MCF 10A (cell line): Measurements from ENCODE around the gene SSBP3. TPM values are rescaled to one million over a fixed set of nuclear protein-coding genes. Genes with fewer than 3 reads are reported as not detected.

Experiments
- BruUV-seq: library from RNA; stranded (reverse); fragments of 400-500 nt; replicated peaks from 2 replicates; lab custom pipeline; 2021; lab: Mats Ljungman, UMichigan
- CTCF ChIA-PET: fragments of 300-600 bp; sonication (Branson Sonifier 250); formaldehyde crosslinking; extraction: SDS; loops from one replicate; lab custom pipeline; 2021; ENCODE audit warnings: antibody characterized with exemption, inconsistent platforms; lab: Yijun Ruan, JAX
- POLR2A ChIA-PET: fragments of 300-600, 350-650 bp; sonication (Branson Sonifier 250); formaldehyde crosslinking; extraction: SDS; loops from one replicate; lab custom pipeline; 2020; ENCODE audit warnings: antibody characterized with exemption, inconsistent platforms; lab: Yijun Ruan, JAX
- DNase-seq: peaks from one replicate; pipeline ENCODE4 v3.0.0-alpha.2; 2018; ENCODE audit not compliant: unreplicated experiment
- H3K27ac Mint-ChIP-seq: one replicate; pipeline ENCODE4 v1.8.0; 2022; ENCODE audit warnings: mild to moderate bottlenecking, low read depth, mixed read lengths; ENCODE audit not compliant: unreplicated experiment
- H3K27me3 Mint-ChIP-seq: one replicate; pipeline ENCODE4 v1.8.0; 2022; ENCODE audit warnings: mixed read lengths; ENCODE audit not compliant: insufficient read depth, unreplicated experiment
- H3K36me3 Mint-ChIP-seq: one replicate; pipeline ENCODE4 v1.8.0; 2022; ENCODE audit warnings: mild to moderate bottlenecking, moderate library complexity, mixed read lengths; ENCODE audit not compliant: insufficient read depth, unreplicated experiment
- H3K4me1 Mint-ChIP-seq: one replicate; pipeline ENCODE4 v1.8.0; 2022; ENCODE audit warnings: mixed read lengths; ENCODE audit not compliant: insufficient read depth, unreplicated experiment
- H3K4me3 Mint-ChIP-seq: one replicate; pipeline ENCODE4 v1.8.0; 2022; ENCODE audit warnings: mild to moderate bottlenecking, moderate library complexity, mixed read lengths; ENCODE audit not compliant: unreplicated experiment
- H3K9me3 Mint-ChIP-seq: one replicate; pipeline ENCODE4 v1.8.0; 2022; ENCODE audit warnings: mixed read lengths; ENCODE audit not compliant: unreplicated experiment
- intact Hi-C: fragments of 100-400 bp; cut with micrococcal nuclease; formaldehyde crosslinking; loops from 2 replicates; pipeline ENCODE4 v1.14.1; 2022
- total RNA-seq: library from RNA; stranded (reverse); gene quantifications from 2 replicates; pipeline ENCODE4 v1.2.3, GENCODE V29; 2022
- TF ChIP-seq, protein P1 (sequence below): fragments of 200-600 bp; IDR thresholded peaks from one replicate; pipeline ENCODE4 v1.8.0; 2022; ENCODE audit warnings: antibody characterized with exemption, mild to moderate bottlenecking; ENCODE audit not compliant: unreplicated experiment

The SSBP3 gene
- total RNA-seq, 1 experiment from 2014 or later, result 8.6 TPM

DNA sequence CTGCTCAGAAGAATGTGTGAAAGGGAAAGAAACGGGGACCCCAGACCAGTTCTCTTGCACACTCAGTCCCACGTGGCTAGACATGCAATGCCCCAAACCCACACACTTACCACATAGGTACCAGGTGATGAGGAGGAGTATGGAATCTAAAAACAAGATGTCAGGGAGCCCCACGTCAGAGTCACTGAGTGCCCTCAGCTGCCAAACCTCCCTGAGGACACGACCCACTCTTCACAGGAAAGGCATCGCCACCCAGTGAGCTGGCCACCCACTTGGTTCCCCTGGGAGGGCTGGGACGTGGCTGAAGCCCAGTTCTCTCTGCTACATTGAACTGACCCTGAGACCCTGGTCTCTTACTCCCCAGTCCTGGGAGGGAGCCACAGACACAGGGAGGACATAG lies 164.8 kb downstream of the SSBP3 start:
- Mint-ChIP-seq H3K4me1 (no peaks in the 10 kb centered on the region), H3K9me3 (no peaks in the 10 kb centered on the region), H3K36me3 (peaks cover 15% of the 10 kb centered on the region), H3K4me3 (no peak overlapping the region), H3K27ac (no peak overlapping the region), H3K27me3 (no peaks in the 10 kb centered on the region)
- intact Hi-C loops, result no loop called here
- ChIA-PET POLR2A (no interaction called here), CTCF (interaction anchor here (0.5 kb wide), 1 partner anchor 117 kb away, joined by 3 read pairs; no protein-coding TSS in a partner anchor)
- no peak for DNase-seq
- TF ChIP-seq, protein P1, sequence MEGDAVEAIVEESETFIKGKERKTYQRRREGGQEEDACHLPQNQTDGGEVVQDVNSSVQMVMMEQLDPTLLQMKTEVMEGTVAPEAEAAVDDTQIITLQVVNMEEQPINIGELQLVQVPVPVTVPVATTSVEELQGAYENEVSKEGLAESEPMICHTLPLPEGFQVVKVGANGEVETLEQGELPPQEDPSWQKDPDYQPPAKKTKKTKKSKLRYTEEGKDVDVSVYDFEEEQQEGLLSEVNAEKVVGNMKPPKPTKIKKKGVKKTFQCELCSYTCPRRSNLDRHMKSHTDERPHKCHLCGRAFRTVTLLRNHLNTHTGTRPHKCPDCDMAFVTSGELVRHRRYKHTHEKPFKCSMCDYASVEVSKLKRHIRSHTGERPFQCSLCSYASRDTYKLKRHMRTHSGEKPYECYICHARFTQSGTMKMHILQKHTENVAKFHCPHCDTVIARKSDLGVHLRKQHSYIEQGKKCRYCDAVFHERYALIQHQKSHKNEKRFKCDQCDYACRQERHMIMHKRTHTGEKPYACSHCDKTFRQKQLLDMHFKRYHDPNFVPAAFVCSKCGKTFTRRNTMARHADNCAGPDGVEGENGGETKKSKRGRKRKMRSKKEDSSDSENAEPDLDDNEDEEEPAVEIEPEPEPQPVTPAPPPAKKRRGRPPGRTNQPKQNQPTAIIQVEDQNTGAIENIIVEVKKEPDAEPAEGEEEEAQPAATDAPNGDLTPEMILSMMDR, result no peak
- no TSS peak for BruUV-seq

DNA sequence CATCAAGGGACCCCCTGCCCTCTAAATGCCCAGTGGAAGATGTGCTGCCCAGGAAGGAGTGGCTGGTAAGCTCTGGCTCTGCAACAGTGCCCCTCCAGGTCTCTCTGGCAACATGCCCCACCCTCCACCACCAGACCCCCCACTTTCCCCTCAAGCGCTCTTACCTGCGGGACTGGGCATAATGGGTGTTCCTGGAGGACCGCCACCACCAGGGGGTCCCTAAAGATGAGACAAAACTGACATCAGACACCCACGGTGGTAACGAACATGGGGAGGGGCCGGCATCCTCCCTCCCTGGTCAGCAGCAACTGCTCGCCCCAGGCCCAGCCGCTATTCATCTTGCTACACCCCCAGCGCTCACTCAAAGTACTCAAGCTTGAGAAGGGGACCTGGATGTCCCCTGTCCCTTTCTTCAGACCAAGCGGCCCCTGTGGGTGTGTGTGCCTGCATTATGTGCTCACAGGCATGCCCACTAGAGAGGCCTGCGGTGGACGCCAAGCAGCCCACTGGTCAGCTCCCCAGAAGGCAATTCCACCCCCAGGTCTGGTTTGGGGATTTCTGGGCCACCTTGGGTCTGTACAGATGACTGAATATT lies 165.4 kb downstream of the SSBP3 start:
- ChIA-PET POLR2A (no interaction called here), CTCF (no interaction called here)
- Mint-ChIP-seq H3K4me1 (no peaks in the 10 kb centered on the region), H3K9me3 (no peaks in the 10 kb centered on the region), H3K27ac (no peak overlapping the region), H3K27me3 (no peaks in the 10 kb centered on the region), H3K36me3 (peaks cover 15% of the 10 kb centered on the region), H3K4me3 (no peak overlapping the region)
- no peak for DNase-seq
- BruUV-seq, result no TSS peak
- intact Hi-C loops, result no loop called here
- TF ChIP-seq, protein P1, result no peak

DNA sequence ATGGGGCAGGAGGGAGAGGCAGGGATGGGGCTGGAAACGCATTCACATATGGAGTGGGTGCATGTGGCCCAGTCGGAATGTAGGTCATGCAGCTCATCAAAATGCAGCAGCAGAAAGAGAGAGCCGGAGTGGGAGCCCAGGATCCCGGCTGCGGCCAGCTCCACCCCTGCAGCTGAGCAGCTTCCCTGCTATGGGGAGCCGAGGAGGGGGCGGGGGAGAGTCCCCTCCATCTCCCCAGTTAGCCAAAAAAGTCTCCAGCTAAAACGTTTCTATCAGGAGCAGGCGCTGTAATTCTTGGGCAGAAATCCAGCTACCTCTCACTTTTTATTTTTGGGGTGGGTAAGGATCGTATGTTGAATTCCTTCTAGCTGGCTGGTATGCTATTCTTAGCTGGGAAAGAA lies 166.6 kb downstream of the SSBP3 start:
- TF ChIP-seq, protein P1, result no peak
- H3K36me3 Mint-ChIP-seq, result peaks cover 11% of the 10 kb centered on the region
- no peaks in the 10 kb centered on the region for H3K9me3 Mint-ChIP-seq
- H3K27ac Mint-ChIP-seq, result no peak overlapping the region
- no peaks in the 10 kb centered on the region for H3K4me1 Mint-ChIP-seq
- no peak for DNase-seq
- BruUV-seq, result no TSS peak
- POLR2A ChIA-PET, result no interaction called here
- H3K4me3 Mint-ChIP-seq, result no peak overlapping the region
- H3K27me3 Mint-ChIP-seq, result no peaks in the 10 kb centered on the region
- intact Hi-C loops, result no loop called here
- CTCF ChIA-PET, result no interaction called here

GRCh38 chr1:54239035-54239383 lies 167.2 kb downstream of the SSBP3 start:
- ChIA-PET CTCF (interaction anchor here (0.6 kb wide), 2 partner anchors 131 to 253 kb away, joined by 3 to 4 read pairs; no protein-coding TSS in a partner anchor), POLR2A (no interaction called here)
- intact Hi-C loops, result no loop called here
- no TSS peak for BruUV-seq
- Mint-ChIP-seq H3K4me1 (no peaks in the 10 kb centered on the region), H3K4me3 (no peak overlapping the region), H3K36me3 (peaks cover 6% of the 10 kb centered on the region), H3K9me3 (no peaks in the 10 kb centered on the region), H3K27ac (no peak overlapping the region), H3K27me3 (no peaks in the 10 kb centered on the region)
- TF ChIP-seq, protein P1, result no peak
- no peak for DNase-seq
